Spleen (tissue), 7 donors: ENCODE measurements around the gene MEF2C.

ENCODE experiments used
- POLR2A ChIP-seq, 3 donors: fragments of 450-650 bp; IDR thresholded peaks; one replicate each; pipeline ENCODE4 v1.5.1; 2017; ENCODE audit warnings: antibody characterized with exemption in 3 of 3, mild to moderate bottlenecking in 1 of 3
- TF ChIP-seq, protein P1 (sequence below), 11 experiments: fragments of 200-600 bp in 7 of 11; fragments of 450-650 bp in 4 of 11; sonication (generic) in 4 of 11; IDR thresholded peaks in 8 of 11; conservative IDR thresholded peaks in 3 of 11; 1 replicate in 7 of 11; 2 replicates in 4 of 11; pipeline versions ENCODE4 v1.4.0 to v1.8.0; 2016 to 2021; ENCODE audit warnings: antibody characterized with exemption in 11 of 11, inconsistent platforms in 4 of 11, mild to moderate bottlenecking in 1 of 11
- donor health status: DM: no; HTN: no; CAD: no; lungs with moderate emphysema.
- donor health status: DM: no; HTN: no; CAD: no.
- donor health status: DM: no; HTN: no; CAD: no.

DNA sequence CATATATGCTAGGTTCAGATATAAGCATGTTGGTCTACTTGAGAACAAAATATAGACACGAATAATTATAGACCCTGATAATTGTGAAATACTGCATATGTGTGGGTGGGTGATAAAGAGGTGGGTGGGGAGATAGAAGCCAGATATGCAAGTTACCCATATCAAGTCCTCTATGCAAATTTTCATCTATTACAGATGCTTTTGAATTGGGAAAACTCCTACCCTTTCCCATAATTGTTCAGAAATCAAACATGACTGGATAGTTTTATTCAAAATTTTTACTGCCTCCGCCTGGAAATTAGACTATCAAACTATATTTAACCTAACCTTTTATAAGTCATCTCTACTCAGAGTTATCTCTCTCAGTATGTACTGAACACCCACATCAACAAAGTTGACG lies 157.5 kb downstream of the MEF2C start:
- TF ChIP-seq, protein P1, sequence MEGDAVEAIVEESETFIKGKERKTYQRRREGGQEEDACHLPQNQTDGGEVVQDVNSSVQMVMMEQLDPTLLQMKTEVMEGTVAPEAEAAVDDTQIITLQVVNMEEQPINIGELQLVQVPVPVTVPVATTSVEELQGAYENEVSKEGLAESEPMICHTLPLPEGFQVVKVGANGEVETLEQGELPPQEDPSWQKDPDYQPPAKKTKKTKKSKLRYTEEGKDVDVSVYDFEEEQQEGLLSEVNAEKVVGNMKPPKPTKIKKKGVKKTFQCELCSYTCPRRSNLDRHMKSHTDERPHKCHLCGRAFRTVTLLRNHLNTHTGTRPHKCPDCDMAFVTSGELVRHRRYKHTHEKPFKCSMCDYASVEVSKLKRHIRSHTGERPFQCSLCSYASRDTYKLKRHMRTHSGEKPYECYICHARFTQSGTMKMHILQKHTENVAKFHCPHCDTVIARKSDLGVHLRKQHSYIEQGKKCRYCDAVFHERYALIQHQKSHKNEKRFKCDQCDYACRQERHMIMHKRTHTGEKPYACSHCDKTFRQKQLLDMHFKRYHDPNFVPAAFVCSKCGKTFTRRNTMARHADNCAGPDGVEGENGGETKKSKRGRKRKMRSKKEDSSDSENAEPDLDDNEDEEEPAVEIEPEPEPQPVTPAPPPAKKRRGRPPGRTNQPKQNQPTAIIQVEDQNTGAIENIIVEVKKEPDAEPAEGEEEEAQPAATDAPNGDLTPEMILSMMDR (IDR thresholded peaks at IDR 0.05 in 8 of 11, conservative IDR thresholded peaks at IDR 0.05 in 3 of 11), result no peak
- no peak for TF ChIP-seq POLR2A (IDR thresholded peaks at IDR 0.05)
